GM12891 (cell line): Measurements from ENCODE around the gene G6PC3.

Experiments
- DNase-seq: peaks from one replicate; pipeline ENCODE4 v3.0.0; 2011; ENCODE audit warnings: low spot score; ENCODE audit not compliant: insufficient read length
- FAIRE-seq: peaks from 2 replicates; lab custom pipeline; 2011; peaks lifted over from hg19 to GRCh38; lab: Jason Lieb, UNC
- PAX5 ChIP-seq: IDR thresholded peaks from 2 replicates; pipeline ENCODE4 v1.6.1; 2011; ENCODE audit warnings: low read length, moderate library complexity, mild to moderate bottlenecking; ENCODE audit not compliant: insufficient read depth, severe bottlenecking
- POLR2A ChIP-seq: IDR thresholded peaks from 2 replicates; pipeline ENCODE4 v1.6.1; 2011; ENCODE audit warnings: low read depth, low read length, control low read depth
- POLR2AphosphoS5 ChIP-seq: IDR thresholded peaks from 2 replicates; pipeline ENCODE4 v1.6.1; 2011; ENCODE audit warnings: low read depth, low read length, control low read depth
- POU2F2 ChIP-seq: IDR thresholded peaks from 2 replicates; pipeline ENCODE4 v1.6.1; 2011; ENCODE audit warnings: low read depth, mild to moderate bottlenecking, control low read depth, low read length, moderate library complexity
- SPI1 ChIP-seq: IDR thresholded peaks from 2 replicates; pipeline ENCODE4 v1.6.1; 2011; ENCODE audit warnings: low read depth, low read length, control low read depth
- TAF1 ChIP-seq: IDR thresholded peaks from 2 replicates; pipeline ENCODE4 v1.6.1; 2011; ENCODE audit warnings: low read depth, low read length, control low read depth

Gene G6PC3

DNA sequence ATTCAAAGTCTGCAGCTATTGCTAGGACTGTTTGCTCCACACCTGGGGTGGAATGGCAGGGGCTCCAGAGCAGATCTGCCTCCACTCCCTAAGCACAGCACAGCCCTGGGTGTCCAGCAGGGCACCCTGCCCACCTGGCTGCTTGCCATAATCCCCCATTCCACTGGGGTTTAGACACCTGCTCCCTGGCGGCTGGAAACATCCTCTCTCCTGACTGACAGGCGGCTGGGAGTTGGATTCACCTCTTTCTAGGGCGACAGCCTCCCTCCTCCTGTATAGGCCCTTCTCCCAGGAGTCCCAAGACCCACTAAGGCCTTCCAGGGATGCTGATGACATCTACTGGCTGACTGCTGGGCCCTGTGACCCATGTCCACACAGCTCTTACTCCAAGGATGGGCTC, 34.9 kb downstream of the G6PC3 start:
- TF ChIP-seq TAF1 (no peak), SPI1 (no peak), POU2F2 (no peak)
- no peak for FAIRE-seq
- no peak for DNase-seq

DNA sequence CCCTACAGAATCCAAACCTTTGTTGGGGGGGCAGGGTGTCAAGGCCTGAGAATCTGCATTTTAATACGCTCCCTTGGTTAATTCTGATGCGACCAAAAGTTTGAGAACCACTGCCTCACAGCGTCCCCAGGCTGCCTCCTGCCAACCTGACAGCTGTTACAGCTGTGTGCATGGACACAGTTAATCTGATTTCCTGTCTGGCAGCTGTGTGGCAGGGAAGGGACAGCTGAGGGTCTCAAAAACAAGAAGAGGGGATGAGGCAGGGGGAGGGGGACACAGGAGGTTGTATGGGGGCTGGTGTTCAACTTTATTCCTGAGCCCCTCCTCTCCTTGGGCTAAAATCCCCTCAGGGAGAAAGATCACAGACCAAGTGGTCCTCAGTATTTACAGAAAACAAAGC, 35.4 kb downstream of the G6PC3 start:
- FAIRE-seq = no peak
- TF ChIP-seq TAF1 = no peak
- DNase-seq = no peak

DNA sequence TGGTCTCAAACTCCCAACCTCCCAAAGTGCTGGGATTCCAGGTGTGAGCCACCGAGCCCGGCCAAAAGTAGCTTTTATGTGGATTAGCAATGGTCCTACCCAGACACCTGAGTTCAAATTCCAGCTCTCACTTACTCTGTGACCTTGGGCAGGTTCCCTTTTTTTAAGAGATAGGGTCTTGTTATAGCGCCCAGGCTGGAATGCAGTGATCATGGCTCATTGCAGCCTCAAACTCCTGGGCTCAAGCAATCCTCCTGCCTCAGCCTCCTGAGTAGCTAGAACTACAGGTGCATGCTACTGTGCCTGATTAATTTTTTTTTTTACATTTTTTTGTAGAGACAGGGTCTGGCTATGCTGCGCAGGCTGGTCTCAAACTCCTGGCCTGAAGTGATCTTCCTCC, 36.3 kb downstream of the G6PC3 start:
- FAIRE-seq (no peak), DNase-seq (no peak)
- no peak for TF ChIP-seq PAX5
- no peak for TF ChIP-seq POLR2AphosphoS5
- TF ChIP-seq TAF1 = no peak
- TF ChIP-seq POU2F2 = no peak
- no peak for TF ChIP-seq POLR2A
- TF ChIP-seq SPI1 = no peak

DNA sequence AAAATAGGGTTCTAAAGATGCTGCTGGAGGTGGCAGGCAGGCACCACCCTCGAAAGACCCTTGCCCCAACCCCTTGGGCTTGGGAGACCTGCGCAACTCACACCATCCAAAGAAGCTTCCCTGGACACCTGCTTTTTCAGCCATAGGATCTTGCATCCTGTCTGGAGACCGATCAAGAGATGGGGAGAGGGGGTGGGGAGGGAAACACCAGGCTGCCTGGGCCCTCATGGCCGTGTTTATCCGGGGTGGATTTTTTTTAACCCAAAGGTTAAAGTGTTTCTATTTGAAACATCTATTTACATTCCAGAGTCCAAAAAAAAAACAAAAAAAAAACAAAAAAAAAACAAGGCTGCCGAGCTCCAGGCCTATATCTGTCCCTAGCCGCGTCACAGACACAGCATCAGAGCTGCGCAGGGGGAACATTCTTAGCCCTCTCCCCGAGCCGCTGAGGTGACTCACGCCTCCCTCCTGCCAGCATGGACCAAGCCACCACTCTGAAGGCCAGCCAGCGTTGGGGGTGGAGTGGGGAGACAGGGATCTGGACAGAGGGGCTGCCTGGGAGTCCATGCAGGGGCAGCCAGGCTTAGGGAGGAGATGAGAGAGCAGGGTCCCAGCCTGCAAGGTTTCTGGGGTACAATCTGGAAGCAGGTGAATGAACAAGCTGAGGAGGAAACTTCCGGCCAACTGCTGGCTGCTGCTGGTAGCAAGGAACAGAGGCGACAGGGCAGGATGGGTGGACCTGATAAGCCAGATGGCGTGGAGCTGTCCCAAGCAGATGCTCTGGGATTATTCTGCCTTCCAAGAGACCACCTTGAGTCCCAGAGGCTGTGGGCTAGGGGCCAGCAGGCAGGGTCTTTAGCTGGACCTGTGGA, 38.1 kb downstream of the G6PC3 start:
- DNase-seq (no peak), FAIRE-seq (no peak)
- TF ChIP-seq TAF1 = no peak
- no peak for TF ChIP-seq POLR2AphosphoS5
- no peak for TF ChIP-seq SPI1
- TF ChIP-seq POLR2A = no peak
- TF ChIP-seq PAX5 = no peak
- no peak for TF ChIP-seq POU2F2

DNA sequence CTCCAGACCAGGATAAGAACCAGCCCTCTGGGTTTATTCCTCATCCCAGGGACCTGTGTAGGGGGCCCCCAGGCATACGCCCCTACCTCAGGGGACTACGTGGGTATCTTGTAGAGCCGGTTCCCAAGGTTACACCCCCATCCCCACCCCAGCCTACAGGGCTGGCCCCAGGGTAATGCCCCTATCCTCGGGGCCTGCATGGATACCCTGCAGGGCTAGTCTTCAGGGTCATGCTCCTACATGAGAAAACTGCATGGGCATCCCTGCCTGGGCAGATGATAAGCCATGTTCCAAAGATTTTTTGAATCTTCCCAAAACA, 38.7 kb downstream of the G6PC3 start:
- no peak for FAIRE-seq
- TF ChIP-seq TAF1 = no peak
- TF ChIP-seq SPI1 = no peak
- no peak for TF ChIP-seq POLR2AphosphoS5
- TF ChIP-seq POLR2A = no peak
- no peak for TF ChIP-seq POU2F2
- no peak for TF ChIP-seq PAX5
- no peak for DNase-seq

DNA sequence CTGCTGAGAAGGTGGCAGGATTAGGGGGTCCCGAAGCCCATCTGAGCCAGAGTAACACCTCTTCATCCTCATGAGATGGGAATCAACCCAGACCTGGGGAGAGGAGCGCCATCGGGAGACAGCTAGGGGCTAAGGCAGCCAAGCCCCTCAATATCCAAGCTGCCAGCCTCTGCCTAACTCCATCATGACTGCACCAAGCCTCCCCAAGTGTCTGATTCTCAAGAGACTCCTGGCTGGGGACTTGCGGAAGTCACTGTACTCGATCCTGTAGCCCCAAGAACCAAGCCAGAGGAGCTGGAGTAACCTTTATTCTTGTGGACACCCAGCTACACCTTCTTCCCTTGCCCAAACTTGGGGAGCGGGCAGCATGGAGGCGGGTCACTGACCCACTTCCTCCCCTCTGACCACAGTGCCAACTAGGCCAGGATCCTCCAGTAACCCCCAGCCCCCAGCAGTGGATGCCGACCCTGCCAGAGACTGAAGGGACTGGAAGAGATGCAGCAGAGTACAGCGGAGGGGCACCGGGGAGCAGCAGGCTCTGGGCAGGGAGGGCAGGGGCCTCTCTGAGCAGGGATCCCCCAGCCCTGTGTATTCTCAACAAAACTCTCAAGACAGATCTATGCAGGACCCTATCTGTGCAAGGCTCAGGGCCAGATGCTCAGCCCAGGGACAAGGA, 39.6 kb downstream of the G6PC3 start:
- no peak for FAIRE-seq
- DNase-seq = no peak
- no peak for TF ChIP-seq TAF1
- no peak for TF ChIP-seq SPI1
- no peak for TF ChIP-seq POLR2A
- no peak for TF ChIP-seq POLR2AphosphoS5
- TF ChIP-seq PAX5 = no peak
- TF ChIP-seq POU2F2 = no peak

DNA sequence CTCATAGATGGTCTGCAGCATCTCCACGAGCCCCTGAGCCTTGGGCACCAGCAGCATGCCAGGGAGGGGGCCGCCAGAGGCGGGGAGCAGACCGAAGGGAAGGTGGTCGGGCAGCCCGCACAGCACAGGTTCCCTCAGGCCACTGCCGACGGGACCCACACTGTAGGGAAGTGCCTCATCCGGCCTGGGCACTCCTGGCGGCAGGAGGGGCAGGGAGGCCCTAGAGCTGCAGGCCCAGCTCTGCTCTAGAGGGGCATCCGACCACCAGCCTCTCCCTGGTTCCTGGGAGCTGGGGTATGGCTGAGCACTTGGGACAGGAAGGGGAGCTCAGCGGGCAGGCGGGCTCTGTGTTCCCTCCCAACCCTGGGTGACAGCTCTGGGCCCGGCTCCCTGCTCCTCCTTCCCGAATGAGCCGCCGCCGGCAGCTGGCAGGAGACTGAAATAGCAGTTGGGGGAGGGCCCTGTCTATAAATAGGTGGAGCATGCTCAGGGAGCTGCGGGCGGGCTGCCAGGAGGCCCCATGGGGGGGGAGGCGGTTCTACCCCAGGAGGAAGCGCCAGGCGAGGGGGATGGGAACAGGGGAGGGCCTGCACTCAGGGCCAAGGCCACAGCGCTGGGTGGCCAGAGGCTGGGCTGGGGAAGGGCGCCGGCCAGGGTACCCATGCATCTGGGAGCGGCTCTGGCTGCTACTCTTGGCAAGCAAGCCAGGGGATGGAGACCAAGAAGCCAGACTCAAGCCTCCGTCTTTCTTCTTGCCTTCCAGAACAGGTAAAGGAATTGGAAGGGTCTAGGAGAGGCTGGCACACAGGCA, 40.5 kb downstream of the G6PC3 start:
- TF ChIP-seq TAF1 = 0 out of 2 replicates have a peak, but pooled peaks have one; percentile 26
- 0 out of 2 replicates have a peak, but pooled peaks have one; percentile 12 for TF ChIP-seq SPI1
- TF ChIP-seq POU2F2 = no peak
- FAIRE-seq (peak; percentile 54), DNase-seq (peak; percentile 86)

DNA sequence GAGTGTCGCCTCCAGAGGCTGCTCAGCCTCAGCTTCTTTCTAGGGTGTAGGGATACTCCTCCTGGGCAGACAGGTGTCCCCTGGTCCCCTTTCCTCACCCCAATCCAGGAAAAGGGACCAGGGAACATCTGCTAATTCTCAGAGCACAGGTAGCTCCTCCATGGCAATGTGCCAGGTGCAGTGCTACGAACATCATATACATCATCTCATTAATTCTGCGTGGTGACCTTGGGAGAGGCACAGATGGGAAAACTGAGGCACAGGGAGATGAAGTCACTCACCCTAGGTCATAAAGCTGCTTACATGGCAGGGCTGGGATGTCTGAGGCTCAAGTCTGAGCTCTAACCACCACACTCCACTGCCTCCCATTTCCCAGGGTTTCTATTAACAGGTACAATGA, 41.2 kb downstream of the G6PC3 start:
- FAIRE-seq = peak; percentile 59
- no peak for DNase-seq
- TF ChIP-seq POU2F2 (no peak), POLR2A (no peak), POLR2AphosphoS5 (no peak)

DNA sequence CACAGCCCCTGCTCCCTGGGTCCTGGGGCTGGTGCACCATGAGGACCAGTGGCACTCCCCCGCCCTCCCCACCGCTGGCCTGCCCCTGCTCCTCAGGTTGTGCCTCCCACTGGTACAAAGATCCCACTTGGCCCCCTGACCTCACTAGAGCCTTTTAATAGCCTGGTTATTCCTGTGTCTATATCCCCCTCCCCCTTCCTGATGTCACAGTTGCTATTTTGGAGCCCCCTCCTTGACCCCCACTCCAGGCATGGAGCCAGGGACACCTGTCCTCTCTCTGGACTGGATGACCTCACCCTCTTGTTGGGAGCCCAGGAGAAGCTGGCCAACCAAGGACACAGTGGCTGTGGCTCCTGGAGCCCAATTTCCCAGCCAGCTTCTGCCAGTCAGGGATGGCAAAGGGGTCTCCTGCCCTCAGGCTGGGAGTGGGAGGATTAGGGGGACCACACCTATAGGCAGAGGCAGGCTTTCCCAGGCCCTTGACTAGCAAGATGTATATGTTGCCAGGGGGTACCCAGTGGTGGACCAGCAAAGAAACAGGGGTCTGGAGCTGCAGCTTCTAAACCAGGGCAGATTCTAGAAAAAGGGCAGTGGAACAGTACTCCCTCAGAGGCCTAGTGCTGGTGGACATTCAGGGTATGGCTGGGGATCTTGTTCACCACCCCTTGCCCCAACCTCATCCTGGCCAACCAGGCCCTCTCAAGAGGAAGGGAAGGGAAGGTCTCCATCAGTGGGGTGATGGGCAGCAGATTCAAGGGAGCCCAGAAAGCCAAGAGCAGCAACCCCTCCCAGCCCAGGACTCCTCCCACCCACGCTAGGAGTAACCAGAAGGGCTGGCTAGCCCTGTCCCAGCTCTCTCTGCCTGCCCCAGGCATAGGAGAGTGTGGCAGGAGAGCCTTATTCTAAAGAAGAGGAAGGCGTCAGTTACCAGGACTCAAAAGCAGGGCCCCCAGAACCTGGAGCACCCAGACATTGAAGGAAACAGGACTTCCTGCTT, 42.0 kb downstream of the G6PC3 start:
- FAIRE-seq = no peak
- no peak for DNase-seq
- TF ChIP-seq POU2F2 = no peak
- no peak for TF ChIP-seq PAX5
- TF ChIP-seq SPI1 = no peak
- TF ChIP-seq TAF1 = no peak
- TF ChIP-seq POLR2AphosphoS5 = no peak
- no peak for TF ChIP-seq POLR2A
